GM19193 (cell line): Measurements from ENCODE around the gene ITGA2.

Experiments
- POLR2A ChIP-seq: IDR thresholded peaks from 4 replicates; pipeline ENCODE4 v1.6.1; 2011; ENCODE audit not compliant: insufficient read depth, insufficient read length; ENCODE audit errors: extremely low read depth

The ITGA2 gene

GRCh38 chr5:53063791-53064190, 74.6 kb downstream of the ITGA2 start:
- TF ChIP-seq POLR2A, result no peak

GRCh38 chr5:53066088-53066487, 76.9 kb downstream of the ITGA2 start:
- no peak for TF ChIP-seq POLR2A

- no peak for TF ChIP-seq POLR2A
These were observed 78.5 kb downstream of the ITGA2 start for GRCh38 chr5:53067641-53068040.

GRCh38 chr5:53068291-53068836, 79.2 kb downstream of the ITGA2 start:
- TF ChIP-seq POLR2A, result no peak

GRCh38 chr5:53069626-53070025, 80.5 kb downstream of the ITGA2 start:
- no peak for TF ChIP-seq POLR2A

GRCh38 chr5:53071298-53071697, 82.1 kb downstream of the ITGA2 start:
- TF ChIP-seq POLR2A, result no peak

GRCh38 chr5:53071738-53072137, 82.6 kb downstream of the ITGA2 start:
- no peak for TF ChIP-seq POLR2A

- no peak for TF ChIP-seq POLR2A
These were observed 84.2 kb downstream of the ITGA2 start for GRCh38 chr5:53073348-53073747.

GRCh38 chr5:53076014-53076583, 86.9 kb downstream of the ITGA2 start:
- no peak for TF ChIP-seq POLR2A

- TF ChIP-seq POLR2A, result no peak
These were observed 91.1 kb downstream of the ITGA2 start for GRCh38 chr5:53080271-53080670.

GRCh38 chr5:53083927-53084326, 94.8 kb downstream of the ITGA2 start:
- TF ChIP-seq POLR2A, result no peak

GRCh38 chr5:53084546-53085255, 95.5 kb downstream of the ITGA2 start:
- TF ChIP-seq POLR2A, result no peak

GRCh38 chr5:53087171-53087570, 98.0 kb downstream of the ITGA2 start:
- no peak for TF ChIP-seq POLR2A

- no peak for TF ChIP-seq POLR2A
These were observed 98.5 kb downstream of the ITGA2 start for GRCh38 chr5:53087621-53088121.

- TF ChIP-seq POLR2A, result no peak
These were observed 100.4 kb downstream of the ITGA2 start for GRCh38 chr5:53089481-53089991.

- TF ChIP-seq POLR2A, result no peak
These were observed 101.1 kb downstream of the ITGA2 start for GRCh38 chr5:53090229-53090628.
